Inflammatory macrophage (primary cell): ENCODE data around the gene MYO1B.

Source experiments
- DNase-seq, 2 donors: peaks; one replicate each; pipeline ENCODE4 v3.0.0-alpha.2; 2020 to 2022

MYO1B gene

DNA sequence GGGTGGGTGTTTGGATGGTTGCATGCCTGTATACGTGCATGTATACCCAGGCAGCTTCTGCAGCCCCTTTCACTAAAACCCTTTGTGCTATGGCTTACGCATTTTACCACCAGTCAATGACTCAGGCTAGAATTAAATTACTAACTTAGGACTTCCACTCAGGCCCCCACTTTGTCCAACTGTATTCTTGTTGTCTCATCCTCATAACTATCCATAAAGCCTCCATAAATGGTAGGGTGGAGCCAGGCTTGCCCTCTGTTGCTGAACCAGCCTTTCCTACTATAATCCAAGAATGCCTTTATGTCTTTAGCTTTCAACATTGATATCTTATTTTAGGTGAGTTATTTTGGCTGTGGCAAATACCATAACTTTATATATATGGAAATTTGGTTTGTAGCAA lies 119.9 kb downstream of the MYO1B start:
- no peak for DNase-seq

DNA sequence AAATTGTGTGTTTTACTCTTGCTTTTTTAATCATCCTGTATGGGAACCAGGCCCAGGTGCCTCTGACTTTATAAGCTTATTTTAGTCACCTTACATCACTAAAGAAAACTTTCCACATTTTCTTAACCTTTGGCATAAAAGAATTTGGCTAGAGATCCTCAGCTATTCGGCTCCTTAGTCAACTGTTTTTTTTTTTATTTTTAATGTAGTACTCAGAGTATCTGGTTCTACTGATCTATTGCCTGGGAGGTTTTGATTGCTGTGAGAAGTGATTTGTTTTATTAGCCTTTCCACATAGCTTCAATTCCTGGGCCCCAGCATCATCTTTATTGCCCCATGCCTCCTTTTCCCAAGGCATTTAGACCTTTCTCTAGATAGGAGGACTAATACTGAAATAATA lies 121.0 kb downstream of the MYO1B start:
- DNase-seq: no peak

- DNase-seq: peak in 1 of 2 donors; percentile 9
Observed at GRCh38 chr2:191369034-191369433, 123.8 kb downstream of the MYO1B start.

DNA sequence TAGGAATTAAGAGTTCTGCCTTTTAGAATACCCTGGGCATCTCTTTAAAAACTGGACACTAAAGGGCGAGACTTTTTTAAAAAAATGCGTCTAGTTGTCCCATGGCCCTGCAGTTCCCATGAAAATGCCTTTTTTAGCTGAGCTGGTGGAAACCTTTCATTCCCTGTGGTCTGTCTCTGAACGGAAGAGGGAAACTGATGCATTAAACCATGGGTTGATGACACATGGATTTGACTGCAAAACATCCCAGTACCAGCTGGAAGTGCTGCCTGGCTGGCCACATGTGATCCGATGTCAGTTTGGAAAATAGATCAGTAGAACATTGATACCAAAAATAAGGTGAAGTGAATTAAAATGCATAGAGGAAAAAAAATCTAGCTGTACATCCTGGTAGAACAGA lies 129.2 kb downstream of the MYO1B start:
- DNase-seq: no peak

GRCh38 chr2:191374939-191375338 lies 129.7 kb downstream of the MYO1B start:
- DNase-seq: no peak

DNA sequence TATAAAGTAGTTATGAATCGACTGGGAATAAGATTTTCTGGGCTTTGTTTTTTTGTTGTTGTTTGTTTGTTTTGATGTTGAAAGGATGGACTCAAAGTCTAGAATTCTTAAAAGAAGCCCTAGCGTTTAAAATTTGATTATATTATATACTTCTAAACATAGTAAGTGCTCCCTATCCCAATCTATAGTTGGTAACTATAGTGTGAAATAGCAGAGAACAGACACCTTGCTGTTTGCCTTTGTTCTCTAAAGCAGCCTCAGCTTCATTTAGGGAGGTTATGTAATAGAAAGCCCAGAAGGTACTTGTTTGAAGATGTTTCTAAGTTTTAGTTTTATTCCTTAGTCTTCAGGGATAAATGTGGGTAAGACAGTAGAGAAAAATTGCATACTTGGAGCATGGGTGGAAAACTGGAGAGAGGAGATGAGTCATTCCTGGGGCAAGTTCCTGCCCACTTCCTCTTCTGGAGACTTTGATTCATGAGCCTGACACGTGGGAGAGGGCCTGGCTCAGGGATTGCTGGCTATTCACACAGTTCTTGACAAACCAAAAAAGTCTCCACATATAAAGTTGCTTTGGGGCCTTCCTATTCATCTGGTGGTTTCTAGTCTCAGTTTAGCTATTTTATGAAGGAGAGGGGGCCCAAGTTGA lies 131.9 kb downstream of the MYO1B start:
- DNase-seq: peak; percentile 90 to 93

GRCh38 chr2:191379375-191379774 lies 134.2 kb downstream of the MYO1B start:
- DNase-seq: no peak

DNA sequence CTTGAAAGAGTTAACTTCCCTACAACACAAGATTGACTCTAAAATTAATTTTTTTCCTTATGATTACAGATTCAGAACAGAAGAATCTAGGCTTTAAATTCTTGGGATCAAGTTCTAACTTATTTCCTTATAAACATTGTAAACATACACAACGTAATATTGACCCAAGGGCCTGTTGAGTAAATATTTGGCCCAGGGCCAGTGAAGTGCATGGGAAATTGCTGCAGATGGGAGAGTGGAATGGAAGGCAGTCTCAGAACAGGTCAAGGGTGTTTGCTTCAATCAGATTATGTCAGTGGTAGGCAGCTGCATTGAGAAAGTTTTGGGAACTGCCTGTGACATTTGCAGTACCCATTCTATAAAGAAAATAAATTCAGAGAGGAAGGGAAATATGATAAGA lies 137.6 kb downstream of the MYO1B start:
- DNase-seq: peak; percentile 36 to 39

DNA sequence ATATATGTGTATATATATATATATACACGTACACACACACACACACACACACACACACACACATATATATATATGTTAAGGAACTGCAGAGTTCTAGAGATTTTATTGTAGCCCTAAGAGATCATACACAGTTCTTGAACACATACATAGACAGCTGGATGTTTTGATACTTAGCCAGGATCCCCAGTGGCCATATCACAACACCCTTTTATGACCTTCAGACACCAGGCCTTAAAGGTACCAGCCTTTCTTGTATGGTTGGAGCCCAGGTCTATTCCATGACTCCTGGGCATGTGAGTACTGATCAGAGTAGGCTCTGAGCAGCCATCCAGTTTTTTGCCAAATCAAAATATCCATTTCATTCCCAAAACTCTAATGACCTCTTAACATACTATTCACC lies 138.3 kb downstream of the MYO1B start:
- DNase-seq: no peak

DNA sequence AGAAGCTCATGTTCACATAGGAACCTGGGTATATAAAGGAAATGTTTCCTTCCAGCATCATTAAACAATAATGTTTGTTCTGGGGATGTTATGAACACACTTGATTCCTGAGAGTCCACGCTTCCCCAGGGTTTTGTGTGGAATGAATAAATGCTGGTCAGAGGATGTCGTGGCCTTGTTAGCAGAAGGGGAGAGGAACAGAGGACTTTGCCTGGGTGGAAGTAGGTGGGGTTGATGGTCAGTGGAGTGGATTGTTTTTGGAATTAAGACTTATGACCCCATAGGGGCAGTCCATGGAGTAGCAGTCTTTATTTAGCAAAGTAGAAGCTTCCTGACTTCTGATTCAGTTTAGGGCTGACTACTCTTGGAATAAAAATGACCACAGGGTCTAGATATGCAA lies 139.6 kb downstream of the MYO1B start:
- peak in 1 of 2 donors; percentile 6 for DNase-seq

- DNase-seq: peak; percentile 76 to 90
Observed at GRCh38 chr2:191385416-191386160, 140.4 kb downstream of the MYO1B start.

- no peak for DNase-seq
Observed at GRCh38 chr2:191386938-191387536, 141.8 kb downstream of the MYO1B start.

- no peak for DNase-seq
Observed at GRCh38 chr2:191389288-191389687, 144.1 kb downstream of the MYO1B start.

- DNase-seq: no peak
Observed at GRCh38 chr2:191391171-191391570, 146.0 kb downstream of the MYO1B start.

DNA sequence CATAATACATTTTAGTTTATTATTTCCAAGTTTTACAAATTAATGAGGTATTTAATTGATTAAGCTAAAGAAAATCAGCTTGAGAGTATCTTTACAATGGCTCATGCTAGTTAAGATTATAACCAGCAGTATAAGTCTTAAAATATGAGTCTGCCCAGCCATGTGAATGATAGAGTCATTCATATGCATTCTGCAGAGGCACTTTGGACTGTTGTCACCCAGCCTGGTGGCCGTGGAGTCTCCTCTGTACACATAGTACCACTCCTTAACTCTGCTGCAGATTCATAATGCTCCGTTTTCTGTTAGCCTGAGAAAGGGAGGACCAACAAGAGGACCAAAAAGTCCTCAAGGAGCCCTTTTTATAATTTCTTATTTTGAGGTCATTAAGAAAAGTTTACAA lies 148.8 kb downstream of the MYO1B start:
- DNase-seq: no peak

DNA sequence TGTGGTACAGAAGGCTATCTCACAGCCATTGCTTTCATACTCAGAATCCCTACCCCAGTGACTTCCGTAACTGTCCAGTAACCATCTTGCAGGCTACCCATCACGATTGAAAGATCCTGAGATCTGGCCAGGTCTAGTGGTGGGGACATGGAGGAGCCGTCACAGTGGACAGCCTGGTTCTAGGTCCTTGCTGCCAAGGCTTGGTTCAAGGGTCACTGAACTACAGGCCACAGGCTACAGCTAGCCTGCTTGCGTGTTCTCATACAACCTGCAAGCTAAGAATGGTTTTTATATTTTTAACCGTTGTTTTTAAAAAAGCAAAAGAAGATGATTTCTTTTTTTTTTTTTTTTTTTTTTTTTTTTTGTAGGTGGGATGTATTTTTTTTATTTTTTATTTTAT lies 151.6 kb downstream of the MYO1B start:
- no peak for DNase-seq

GRCh38 chr2:191399601-191400000 lies 154.4 kb downstream of the MYO1B start:
- DNase-seq: no peak

DNA sequence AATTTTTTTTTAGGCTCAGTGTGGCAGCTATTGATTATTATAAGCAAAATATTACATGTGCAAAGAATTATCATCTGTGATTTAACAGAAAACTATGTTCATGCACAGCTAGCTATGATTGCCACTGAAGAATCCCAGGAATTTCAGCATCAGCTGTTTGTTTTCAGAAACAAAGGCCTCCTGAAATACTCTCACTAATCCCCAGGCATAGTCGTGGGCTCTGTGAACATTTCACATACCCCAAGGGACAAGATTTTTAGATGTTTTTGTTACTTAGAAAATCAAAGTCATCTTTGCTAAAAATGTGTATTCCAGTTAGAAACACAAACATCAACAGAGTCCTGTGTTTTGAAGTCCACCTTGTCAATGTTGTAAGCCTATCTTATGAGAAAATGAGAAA lies 156.1 kb downstream of the MYO1B start:
- DNase-seq: no peak

DNA sequence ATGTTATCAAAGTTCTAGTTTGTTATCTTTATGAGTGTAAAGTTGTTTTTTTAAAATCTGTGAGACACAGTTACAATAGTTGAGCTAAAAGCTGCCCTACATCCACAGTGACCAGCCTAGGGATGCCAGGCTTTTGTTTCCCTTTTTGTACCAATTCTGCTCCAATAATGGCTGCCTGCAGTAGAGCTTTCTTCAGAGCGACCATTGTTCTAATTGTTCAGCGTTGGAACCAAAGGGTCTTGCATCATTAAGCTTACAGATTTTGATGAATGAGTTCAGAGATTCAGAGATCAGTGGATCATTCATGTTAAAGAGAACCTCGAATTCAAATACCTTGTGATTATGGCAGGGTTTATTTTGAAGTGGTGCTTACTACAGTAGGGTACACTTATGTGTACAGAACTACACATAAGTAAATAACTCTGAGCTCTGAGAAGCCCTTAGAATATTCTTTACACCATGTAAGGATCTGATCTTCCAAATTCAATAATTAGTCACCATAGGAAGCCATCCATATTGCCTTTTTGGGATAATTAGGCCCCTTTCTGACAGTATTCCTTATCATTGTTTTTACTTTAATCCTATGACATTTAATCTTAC lies 157.9 kb downstream of the MYO1B start:
- no peak for DNase-seq

- DNase-seq: no peak
Observed at GRCh38 chr2:191404568-191404991, 159.4 kb downstream of the MYO1B start.

DNA sequence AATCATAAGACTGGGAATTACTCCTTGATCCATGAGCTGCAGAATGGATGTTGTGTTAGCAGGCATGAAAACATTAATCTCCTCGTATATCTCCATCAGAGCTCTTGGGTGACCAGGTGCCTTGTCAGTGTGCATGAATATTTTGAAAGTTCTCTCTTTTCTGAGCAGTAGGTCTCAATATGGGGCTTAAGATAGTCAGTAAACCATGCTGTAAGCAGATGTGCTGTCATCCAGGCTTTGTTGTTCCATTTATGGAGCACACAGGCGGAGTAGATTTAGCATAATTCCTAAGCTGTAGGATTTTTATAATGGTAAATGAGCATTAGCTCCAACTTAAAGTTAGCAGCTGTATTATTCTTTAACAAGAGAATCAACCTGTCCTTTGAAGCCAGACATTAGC lies 160.3 kb downstream of the MYO1B start:
- no peak for DNase-seq

DNA sequence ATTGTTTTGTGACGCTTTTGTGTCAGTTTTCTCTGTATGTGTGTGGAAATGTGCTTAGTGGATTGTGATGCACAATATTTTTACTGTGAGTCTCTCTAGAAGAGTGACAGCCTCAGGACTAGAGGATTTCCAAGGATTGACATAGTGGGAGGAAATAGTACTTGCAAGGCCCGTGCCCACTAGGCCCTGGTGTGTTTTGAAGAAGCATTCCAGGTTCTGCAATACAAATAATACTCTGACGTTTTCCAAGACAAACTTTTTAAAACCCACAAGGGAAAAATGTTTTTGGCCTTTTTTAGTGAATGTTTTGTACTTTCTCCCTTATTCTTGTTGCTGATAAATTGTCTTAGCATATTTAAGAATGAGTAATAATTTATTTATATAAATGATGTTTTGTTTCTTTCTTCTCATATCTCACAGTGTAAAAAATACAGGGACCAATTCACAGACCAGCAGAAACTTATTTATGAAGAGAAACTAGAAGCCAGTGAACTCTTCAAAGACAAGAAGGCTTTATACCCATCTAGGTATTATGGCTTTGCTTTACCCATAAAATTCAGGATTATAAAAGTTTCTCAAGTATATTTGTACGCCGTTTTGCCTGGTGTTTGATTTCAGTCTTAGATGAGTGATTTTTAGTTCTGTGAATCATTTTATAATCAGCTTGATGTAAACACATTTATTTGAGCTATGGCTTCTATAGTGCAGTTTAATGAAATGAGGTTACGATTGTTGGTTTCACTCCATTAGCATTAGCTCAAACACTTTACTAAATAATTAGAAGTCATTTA lies 165.6 kb downstream of the MYO1B start:
- DNase-seq: no peak

DNA sequence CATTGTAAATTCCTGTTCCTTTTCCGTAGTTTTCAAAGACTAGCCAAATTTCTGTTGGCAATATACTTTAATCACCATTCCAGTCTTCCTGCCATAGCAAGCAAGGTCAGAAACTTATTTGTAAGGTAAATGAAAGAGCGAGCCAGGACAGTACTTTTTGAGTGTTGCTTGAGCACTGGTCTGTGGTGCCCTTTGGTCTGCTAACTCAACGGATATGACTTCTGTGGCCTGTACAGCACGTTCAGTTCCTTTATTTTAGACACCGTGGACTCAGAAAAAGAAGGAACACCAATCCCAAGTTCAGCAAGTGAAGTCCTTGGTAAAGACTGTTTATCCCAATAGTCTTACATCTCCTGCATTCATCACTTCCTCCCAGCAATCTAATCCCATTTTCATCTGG lies 166.3 kb downstream of the MYO1B start:
- DNase-seq: peak in 1 of 2 donors; percentile 42
